Stimulated activated CD8-positive, alpha-beta memory T cell treated with anti-CD3 and anti-CD28 coated beads, Interleukin-2, amount 100 ng/mL, for 48 hours (primary cell): ENCODE results near the gene RNF10.
A peak's percentile ranks its signal among the peaks of the same experiment; 100 is the strongest.
"Not testable (repeated sequence)": the region's sequence is repeated elsewhere in the genome, so short reads cannot be mapped to it uniquely, and the experiment has no call there.

Source experiments
- DNase-seq, 2 donors: peaks; one replicate each; pipeline ENCODE4 v3.0.0-alpha.2; 2020; ENCODE audit warnings: low read depth in 2 of 2

The RNF10 gene

GRCh38 chr12:120580787-120581723 is 46.9 kb downstream of the RNF10 start, which contains the start of gene POP5:
POP5 (minus strand) TSS chr12:120581402; CDS start chr12:120581362, 40 bp downstream.
- peak; percentile 82 to 92 for DNase-seq

DNA sequence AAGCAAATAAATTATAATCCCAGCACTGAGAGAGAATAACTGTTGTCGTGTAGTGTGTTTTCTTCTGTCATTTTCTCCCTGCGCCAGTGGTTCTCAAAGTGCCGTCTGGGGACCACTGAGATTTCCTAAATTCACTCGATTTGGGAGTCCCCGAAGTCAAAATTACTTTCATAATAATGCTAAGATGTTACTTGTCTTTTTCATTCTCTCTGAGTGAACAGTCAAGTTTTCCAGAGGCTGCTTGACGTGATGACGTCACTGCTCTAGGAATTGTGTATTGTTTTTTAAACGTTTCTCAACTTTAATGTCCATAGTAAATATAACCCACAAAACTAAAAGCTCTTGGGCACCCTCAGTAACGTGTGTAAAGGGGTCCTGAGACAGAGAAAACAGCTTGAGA is 47.8 kb downstream of the RNF10 start:
- no peak for DNase-seq

- DNase-seq, result peak; percentile 76 to 78
Measured at GRCh38 chr12:120583478-120584030, 49.4 kb downstream of the RNF10 start.

DNA sequence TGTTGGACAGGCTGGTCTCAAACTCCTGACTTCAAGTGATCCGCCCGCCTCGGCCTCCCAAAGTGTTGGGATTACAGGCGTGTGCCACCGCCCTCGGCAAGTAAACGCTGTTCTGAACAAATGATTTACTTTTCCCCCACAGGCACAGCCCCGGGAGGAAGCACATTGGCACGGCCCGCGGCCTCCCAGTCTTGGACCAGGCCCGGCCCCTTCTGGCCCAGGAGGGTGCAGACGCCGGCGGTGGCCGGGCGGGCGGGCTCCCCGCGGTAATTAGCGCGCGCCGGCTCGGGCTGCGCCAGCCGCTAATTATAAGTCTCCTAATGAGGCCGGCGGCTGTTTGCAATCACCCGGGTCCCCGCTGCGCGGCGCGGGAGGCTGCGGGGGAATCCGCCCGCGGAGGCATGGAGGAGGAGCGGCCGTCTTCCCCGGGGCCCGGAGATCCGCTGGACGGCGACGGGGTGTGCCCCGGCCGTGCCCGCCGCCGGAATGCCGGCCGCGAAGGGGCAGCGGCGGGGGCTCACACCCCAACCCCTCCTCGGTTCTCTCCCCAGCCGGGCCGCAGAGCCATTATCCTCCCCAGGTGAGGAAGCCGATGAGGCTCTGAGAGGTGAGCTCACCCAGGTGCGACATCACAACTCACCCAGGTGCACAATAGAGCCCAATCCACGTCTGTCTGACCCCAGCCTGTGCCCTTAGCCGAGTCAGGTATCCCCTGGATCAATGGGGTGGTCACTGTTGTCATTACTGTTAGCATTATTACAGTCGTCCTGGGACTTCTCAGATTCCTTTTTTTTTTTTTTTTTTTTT is 50.4 kb downstream of the RNF10 start:
- peak; percentile 20 to 34 for DNase-seq

DNA sequence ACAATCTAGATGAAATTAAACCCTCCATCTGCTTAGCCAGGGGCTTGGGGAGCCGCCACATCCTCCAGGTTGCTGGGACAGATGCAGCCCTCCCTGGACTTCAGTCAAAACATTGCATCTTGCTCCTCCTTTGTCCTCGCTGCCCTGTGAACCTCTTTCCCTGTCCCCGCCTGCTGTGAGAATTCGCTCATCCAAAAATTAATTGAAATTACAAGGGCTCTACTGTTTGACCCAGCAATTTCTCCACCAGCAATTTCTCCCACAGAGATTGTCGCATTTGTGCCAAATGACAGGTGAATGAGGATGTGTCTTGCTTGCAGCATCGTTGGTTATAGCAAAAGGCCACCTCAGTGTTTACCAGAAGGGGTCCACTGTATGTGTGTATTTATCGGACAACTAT is 52.0 kb downstream of the RNF10 start:
- no peak for DNase-seq

DNA sequence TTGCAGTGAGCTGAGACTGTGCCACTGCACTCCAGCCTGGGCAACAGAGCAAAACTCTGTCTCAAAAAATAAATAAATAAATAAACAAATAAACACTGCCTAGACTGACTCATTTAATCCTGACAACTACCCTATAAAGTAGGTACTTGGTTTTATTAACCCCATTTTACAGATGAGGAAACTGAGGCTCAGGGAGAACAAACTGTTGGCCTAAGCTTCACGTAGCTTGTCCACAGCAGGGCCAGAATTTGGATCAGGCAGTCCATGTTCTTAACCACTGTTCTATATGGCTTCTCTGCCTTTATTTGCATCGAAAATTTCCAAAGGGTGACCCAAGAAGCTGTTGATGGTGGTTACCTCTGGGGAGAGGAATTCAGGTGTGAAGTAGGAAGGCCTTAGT is 52.7 kb downstream of the RNF10 start:
- DNase-seq, result no peak

GRCh38 chr12:120588371-120588770 is 54.2 kb downstream of the RNF10 start:
- no peak for DNase-seq

- no peak for DNase-seq
Measured at GRCh38 chr12:120588948-120589930, 55.1 kb downstream of the RNF10 start.

DNA sequence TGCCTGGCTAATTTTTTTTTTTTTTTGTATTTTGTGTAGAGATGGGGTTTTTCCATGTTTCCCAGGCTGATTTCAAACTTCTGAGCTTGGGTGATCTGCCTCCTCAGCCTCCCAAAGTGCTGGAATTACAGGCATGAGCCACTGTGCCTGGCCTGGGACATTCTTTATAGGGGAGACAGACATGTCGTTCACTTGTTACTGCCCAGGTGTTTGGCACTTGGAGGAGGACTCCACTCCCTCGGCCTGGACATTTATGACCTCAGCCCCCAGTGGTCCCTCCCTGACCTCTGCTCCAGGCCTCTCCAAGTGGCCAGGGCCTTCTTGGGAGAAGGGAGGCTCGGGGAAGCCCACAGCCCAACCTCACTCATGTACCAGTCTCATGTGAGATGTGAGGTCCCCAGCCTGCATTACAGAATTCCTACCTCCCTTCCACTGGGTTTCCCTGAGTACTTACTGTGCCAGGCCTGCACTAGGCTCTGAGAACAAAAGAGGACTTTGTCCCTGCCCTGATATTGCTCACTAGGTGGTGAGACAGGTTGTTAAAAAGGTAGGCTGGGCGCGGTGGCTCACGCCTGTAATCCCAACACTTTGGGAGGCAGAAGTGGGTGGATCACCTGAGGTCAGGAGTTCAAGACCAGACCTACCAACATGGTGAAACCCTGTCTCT is 56.7 kb downstream of the RNF10 start:
- DNase-seq, result no peak

DNA sequence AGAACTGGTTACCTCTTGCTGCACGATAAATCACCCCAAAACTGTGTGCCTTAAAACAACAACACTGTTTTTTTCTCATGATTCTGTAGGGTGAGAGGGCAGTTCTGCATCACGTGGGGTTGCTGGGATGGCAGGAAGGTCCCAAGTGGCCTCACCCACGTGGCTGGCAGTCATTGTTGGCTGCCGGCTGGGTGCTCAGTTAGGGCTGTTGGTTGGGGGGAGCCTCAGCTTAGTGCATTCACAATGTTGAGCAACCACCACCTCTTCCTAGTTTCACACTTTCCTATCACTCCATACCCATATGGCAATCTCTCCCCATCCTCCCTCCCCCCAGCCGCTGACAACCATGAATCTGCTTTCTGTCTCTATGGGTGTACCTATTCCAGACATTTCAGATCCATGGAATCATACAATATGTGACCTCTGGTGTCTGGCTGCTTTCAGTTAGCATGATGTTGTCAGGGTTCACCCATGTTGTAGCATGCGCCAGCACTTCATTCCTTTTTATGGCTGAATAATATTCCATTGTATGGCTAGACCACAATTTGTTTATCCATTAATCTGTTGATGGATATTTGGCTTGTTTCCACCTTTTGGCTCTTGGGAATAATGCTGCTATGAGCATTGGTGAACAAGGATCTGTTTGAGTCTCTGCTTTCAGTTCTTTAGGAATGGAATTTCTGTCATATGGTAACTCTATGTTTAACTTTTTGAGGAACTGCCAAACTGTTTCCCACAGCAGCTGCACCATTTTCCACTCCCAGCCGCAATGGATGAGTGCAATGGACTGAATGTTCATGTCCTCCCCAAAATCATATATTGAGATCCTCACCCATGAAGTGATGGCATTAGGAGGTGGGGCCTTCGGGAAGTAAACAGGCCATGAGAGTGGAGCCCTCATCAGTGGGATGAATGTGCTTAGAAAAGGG is 58.2 kb downstream of the RNF10 start:
- DNase-seq, result no peak

DNA sequence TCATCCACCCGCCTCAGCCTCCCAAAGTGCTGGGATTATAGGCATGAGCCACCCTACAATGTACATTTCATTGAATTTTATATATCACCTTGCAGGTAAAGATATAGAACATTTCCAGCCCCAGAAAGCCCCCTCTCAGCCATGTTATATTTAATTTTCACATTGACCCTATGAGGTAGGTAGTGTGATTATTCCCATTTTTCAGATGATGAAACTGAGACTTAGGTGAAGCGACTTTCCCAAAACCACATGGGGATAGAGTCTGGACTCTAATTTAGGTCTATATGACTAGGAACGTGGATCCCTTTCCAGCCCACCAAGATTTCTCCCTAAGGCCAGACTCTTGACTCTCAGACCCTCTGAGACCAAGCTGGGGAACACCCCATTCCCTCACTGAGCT is 62.7 kb downstream of the RNF10 start:
- DNase-seq, result no peak

- no peak for DNase-seq
Measured at GRCh38 chr12:120597861-120598260, 63.7 kb downstream of the RNF10 start.

- DNase-seq, result no peak
Measured at GRCh38 chr12:120598674-120599463, 64.7 kb downstream of the RNF10 start.

DNA sequence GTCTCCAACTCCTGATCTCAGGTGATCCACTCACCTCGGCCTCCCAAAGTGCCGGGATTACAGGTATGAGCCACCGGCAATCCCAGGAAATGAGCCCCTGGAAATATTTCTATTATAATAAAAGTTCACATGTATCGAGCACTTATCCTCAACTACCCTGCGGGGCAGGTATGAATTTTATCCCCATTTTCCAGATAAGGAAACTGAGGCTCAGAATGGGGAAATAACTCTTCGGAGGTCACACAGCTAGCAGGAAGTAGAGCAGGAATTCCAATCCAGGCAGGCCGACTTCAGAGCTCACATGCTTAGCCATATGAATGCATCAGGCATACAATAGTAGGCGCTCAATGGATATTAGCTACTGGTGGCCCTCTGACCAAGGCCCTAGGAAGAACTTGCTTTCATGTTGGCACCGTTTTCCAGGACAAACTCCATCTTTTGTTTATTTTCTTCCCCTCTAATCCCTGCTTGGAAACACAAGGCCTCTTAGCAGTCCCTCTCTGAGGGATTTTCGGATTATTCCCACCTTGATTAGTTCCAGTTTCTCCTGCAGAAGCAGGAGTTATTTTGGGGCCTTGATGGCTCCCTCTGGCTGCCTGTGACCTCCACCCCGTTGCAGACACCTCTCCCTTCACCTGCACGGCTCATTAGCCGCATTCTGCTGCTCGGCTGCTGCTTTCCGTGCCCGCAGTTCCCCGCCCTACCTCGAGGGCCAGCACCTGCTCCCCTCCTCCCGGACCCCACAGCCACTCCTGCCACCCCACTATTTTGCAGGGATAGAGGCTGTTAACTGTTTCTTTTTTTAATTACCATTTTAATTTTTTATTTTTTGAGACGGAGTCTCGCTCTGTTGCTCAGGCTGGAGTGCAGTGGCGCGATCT is 65.8 kb downstream of the RNF10 start:
- DNase-seq, result no peak

GRCh38 chr12:120602416-120602815 is 68.3 kb downstream of the RNF10 start:
- DNase-seq, result not testable (repeated sequence)

- no peak for DNase-seq
Measured at GRCh38 chr12:120610560-120610959, 76.4 kb downstream of the RNF10 start.

- not testable (repeated sequence) for DNase-seq
Measured at GRCh38 chr12:120611534-120611933, 77.4 kb downstream of the RNF10 start.

DNA sequence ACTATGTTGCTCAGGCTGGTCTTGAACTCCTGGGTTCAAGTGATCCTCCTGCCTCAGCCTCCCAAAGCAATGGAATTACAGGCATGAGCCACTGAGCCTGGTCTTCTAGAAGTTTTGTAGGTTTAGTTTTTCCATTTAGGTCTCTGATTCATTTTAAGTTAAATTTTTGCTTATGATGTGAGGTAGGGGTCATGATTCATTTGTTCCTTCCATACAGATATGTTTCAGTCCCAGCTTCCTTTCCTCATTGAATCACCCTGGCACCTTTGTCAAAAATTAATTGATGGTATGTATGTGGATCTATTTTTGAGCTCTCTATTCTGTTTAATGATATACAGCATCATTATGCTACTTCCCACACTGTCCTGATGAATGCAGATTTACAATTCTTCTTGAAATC is 80.7 kb downstream of the RNF10 start:
- DNase-seq, result no peak
